ENCODE measurements around the gene HELB. TPM values are rescaled to one million over a fixed set of nuclear protein-coding genes. Genes with fewer than 3 reads are reported as not detected.

Gene HELB
- 2.2 and 2.9 TPM in 2 replicates for total RNA-seq (2014; rRNA removed; shearing (Covaris generic); ENCODE audit: low replicate concordance)

DNA sequence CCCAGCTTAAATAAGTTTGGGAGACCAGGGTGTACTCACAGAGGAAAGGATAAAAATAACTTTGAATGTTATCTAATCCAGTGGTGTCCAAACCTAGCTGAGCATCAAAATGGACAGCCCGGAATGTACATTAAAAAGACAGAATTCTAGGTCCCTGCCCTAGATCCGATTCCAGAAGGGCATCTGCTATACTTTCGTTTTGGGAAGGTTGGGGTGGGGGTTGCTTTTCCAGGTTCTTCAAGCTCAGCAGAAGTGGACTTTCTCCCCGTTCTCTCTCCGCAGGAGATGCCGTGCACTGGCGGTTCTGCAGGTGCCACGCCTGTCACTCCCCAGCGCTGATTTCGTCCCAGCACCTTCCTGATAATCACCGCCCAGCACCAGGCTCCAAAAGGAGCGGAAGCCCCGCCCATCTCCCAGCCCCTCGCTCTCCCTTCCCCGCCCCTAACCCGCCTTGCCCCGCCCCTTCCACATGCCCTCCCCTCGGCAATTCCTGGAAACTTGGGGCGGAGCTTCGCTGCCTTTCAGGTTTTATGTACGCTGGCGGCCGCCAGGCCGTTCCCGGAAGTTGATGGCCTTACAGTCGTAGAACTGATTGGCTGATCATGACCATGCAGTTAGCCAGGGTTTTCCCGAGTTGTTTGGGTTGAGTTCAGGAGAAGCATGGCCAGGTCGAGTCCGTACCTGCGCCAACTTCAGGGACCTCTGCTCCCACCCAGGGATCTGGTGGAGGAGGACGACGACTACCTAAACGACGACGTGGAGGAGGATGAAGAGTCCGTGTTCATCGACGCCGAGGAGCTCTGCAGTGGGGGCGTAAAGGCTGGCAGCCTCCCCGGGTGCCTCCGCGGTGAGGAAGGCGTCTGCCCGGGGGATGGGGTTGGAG lies at the start of gene HELB:
HELB (plus strand) TSS at position 550 of the 883 bp plus-strand sequence; CDS start at position 661, 111 bp downstream.
- Histone ChIP-seq H3K4me3 (peak within 1 kb of the TSS; percentile 88), H3K27me3 (peaks cover 2% of the 10 kb centered on the region), H3K36me3 (no peaks in the 10 kb centered on the region; the same call in 1 of the 2 replicates), H3K9me3 (no peaks in the 10 kb centered on the region)
- peak; percentile 93 for DNase-seq

DNA sequence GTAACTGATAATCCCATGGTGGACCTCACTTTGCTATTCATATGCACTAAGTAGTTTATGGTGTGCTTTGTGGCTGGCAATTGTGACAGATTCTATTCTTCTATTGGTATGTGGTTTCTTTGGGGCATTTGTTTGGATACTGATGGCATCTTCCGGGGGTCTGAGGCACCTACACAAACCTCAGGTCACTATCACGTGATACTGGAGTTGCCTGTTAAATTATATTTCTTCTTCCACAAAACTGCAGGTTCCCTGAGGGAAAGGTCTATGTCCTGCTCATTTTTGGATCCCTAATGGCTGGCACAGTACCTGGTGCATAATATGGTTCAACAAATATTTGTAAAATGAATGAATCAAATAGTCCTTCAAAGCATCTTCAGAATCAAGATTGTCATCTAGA lies 49.5 kb upstream of the HELB start:
- H3K36me3 ChIP-seq: no peaks in the 10 kb centered on the region
- H3K4me3 ChIP-seq: no peak overlapping the region
- H3K27me3 ChIP-seq: no peaks in the 10 kb centered on the region
- H3K9me3 ChIP-seq: no peaks in the 10 kb centered on the region
- DNase-seq: no peak

DNA sequence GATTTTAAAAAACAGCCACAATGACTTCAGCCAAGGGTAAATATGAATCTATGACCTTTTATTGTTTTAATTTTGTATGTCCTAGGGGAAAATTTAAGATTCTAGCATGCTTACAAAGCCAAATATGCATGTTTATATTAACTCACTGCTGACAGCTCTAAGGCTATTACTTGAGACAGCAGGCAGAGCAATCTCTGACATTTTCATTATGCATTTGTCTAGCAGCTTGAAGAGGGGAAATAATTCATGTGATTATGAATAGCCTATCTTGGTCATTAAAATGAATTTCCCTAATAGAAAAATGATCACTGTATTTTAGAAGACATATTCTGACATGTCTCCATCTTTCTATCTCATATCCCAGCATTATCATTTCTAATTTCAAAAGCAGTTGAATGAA lies 46.6 kb upstream of the HELB start:
- Histone ChIP-seq H3K36me3 (no peaks in the 10 kb centered on the region), H3K9me3 (no peaks in the 10 kb centered on the region), H3K4me3 (no peak overlapping the region), H3K27me3 (no peaks in the 10 kb centered on the region)
- no peak for DNase-seq

DNA sequence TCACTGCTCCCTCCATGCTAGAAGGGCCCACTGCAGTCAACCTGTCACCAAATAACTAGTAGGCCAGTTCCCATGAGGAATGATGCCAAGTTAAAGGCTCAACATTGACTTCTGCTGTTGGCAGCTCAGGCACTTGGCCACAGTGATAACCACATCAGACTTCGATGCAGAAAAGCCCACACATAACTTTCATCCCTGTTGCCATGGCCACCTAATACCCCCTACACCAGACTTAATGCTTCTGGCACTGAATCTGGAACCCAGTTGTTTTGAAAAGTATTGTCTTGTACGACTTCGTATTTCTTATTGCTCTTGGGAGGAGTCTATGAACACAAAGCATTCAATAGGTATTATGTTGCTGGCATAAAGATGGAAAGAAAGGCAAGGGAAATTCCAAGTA lies 44.3 kb upstream of the HELB start:
- no peak overlapping the region for H3K4me3 ChIP-seq
- no peak for DNase-seq
- no peaks in the 10 kb centered on the region for H3K9me3 ChIP-seq
- no peaks in the 10 kb centered on the region for H3K36me3 ChIP-seq
- H3K27me3 ChIP-seq: no peaks in the 10 kb centered on the region

DNA sequence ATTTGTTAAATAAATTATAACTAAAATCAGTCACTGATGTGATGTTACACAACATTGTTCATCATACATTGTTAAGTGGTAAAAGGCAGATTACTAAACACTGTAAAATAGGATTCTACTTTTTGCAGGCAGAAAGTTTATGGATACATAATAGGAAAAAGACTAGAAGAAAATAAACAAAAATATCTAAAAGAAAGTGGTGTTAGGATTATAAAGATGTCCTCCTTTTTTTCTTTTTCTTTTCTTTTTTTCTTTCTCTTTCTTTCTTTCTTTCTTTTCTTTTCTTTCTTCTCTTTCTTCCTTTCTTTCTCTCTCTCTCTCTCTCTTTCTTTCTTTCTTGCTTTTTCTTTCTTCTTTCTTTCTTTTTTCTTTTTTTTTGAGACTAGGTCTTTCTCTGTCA lies 39.6 kb upstream of the HELB start:
- Histone ChIP-seq H3K36me3 (no peaks in the 10 kb centered on the region), H3K9me3 (no peaks in the 10 kb centered on the region), H3K27me3 (no peaks in the 10 kb centered on the region), H3K4me3 (no peak overlapping the region)
- DNase-seq: no peak

DNA sequence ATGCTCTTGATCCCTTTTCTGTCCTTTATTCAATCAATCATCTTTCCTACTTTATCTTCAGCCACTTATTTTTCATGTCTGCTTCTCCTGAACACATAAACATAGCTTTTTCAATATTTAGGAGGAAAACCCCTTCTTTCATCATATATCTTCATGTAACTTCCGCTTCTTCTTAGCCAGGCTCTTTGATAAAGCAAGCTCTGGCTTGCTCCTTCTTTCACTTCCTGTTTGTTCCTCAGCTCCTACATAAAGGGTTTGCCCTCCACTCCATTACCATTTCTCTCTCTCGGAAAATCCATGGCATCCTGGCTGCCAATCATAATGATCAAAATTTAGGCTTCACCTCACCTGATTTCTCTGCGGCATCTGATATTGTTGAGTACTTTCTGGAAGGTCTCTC lies 33.7 kb upstream of the HELB start:
- Histone ChIP-seq H3K4me3 (no peak overlapping the region), H3K36me3 (no peaks in the 10 kb centered on the region), H3K9me3 (no peaks in the 10 kb centered on the region), H3K27me3 (no peaks in the 10 kb centered on the region; the same call in 1 of the 2 replicates)
- no peak for DNase-seq

DNA sequence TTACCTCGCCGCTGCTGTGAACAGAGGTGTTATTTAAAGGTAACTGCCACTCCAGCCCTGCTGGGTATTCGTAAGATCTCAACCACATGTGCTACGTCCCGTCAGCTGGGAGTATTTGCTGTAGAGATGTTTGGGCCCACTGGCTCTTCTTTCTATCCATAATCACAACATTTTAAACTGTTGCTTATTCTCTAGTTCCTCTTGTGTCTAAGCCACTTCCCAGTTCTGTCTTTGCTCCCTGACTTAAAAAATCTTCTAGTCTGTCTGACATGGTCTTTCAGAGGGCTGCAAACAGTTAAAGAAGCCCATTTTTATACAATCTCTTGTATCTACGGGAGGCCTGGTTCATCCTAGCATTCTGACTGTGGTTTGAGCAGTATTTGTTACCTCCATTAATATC lies 33.2 kb upstream of the HELB start:
- no peaks in the 10 kb centered on the region for H3K36me3 ChIP-seq
- H3K27me3 ChIP-seq: no peaks in the 10 kb centered on the region; the same call in 1 of the 2 replicates
- H3K9me3 ChIP-seq: no peaks in the 10 kb centered on the region
- no peak for DNase-seq
- H3K4me3 ChIP-seq: no peak overlapping the region

DNA sequence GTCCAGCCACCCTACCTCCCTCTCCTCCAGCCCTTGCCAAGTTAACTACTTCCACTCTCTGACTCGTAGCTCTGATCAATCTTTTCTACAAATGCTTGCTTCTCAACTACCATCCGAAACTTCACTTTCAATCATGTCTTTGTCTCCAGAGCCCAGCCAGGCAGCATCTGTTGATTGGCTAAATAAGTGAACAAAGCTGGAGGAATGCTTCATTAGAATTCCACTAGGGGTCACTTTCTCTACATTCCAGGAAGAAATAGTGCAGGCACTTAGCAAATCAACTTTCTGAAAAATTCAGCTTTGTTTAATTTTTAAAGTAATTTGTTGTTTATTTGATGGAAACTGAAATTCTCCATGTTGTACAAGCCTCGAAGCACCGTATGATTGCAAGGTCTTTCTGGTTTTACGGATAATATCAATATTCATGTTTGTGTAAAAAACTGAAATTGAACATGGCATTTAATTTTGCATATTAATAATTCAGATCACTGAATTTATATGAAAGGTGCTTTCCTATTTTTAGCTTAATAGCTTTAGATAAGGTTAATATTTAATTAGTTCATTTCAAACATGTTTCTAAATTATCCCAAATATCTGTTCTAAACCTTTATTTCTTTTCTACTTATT lies 32.4 kb upstream of the HELB start:
- no peak for DNase-seq
- Histone ChIP-seq H3K36me3 (no peaks in the 10 kb centered on the region), H3K9me3 (no peaks in the 10 kb centered on the region), H3K4me3 (no peak overlapping the region), H3K27me3 (no peaks in the 10 kb centered on the region; the same call in 1 of the 2 replicates)

DNA sequence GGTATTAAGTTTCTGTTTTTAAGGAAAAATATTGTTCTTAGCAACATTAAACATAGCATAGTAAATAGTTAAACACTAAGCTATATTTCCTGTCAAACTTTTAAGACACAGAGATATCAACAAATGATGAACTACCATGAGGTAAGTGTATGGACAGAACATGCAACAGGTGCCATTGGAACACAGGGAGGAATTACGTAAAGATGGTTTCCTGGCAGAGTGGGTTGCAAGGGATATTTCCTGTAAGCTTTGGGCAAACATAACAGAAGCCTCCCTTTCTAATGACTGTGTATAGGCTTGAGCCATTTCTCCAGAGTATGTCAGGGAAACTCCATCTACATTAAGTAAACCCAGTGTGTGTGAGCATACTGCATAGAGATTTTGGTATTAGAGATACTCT lies 31.7 kb upstream of the HELB start:
- no peaks in the 10 kb centered on the region for H3K36me3 ChIP-seq
- H3K9me3 ChIP-seq: no peaks in the 10 kb centered on the region
- DNase-seq: no peak
- no peaks in the 10 kb centered on the region; the same call in 1 of the 2 replicates for H3K27me3 ChIP-seq
- no peak overlapping the region for H3K4me3 ChIP-seq

DNA sequence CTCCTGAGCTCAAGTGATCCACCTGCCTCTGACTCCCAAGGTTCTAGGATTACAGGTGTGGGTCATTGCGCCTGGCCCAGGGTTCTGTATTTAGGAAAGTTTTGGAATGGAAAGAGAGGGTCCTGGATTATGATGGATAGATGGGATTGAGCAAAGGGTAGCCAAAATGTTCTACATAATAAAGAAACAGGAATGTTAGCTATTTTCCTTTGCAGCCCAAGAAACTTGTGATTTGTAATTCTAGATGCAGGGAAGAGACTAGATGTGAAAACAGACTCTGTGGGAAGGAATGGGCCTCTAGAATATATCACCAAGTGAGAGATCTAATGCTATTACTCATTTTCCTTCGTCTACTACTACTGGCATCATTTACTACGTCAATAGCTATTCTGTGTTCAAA lies 29.6 kb upstream of the HELB start:
- H3K27me3 ChIP-seq: no peaks in the 10 kb centered on the region; the same call in 1 of the 2 replicates
- no peak overlapping the region for H3K4me3 ChIP-seq
- H3K36me3 ChIP-seq: no peaks in the 10 kb centered on the region
- no peaks in the 10 kb centered on the region for H3K9me3 ChIP-seq
- no peak for DNase-seq

DNA sequence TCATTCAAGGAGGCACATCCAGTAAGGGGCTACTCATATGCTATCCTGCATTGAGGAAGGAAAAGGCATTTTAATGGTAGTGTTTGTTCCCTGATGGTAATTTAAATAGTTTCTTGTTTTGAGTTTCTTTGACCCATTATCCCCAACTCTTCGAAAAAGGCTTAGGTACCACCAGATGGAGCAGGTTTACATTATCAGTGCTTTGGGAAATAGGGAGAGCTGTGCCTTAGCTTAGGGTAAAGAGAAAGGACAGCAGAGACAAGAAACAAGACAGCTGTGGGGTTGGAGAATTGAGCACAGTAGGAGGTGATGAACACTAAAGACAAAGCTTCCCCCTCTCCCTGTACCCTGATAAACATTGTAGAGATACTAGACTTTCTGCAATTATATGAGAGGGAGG lies 29.1 kb upstream of the HELB start:
- DNase-seq: no peak
- H3K9me3 ChIP-seq: no peaks in the 10 kb centered on the region
- no peak overlapping the region for H3K4me3 ChIP-seq
- H3K36me3 ChIP-seq: no peaks in the 10 kb centered on the region
- H3K27me3 ChIP-seq: no peaks in the 10 kb centered on the region; the same call in 1 of the 2 replicates

DNA sequence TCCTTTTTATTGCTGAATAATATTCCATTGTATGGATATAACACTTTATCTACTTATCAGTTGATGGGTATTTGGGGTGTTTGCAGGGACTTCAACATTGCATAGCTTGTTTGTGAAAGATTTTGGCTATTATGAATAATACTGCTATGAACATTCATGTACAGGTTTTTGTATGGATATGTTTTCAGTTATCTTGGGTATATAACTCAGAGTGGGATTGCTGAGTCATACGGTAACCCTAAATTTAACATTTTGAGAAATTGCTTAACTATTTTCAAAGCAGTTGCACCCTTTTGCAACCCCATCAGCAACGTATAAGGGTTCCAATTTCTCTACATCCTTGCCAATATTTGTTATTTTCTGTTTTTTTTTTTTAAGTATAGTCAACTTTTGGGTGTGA lies 27.3 kb upstream of the HELB start:
- no peaks in the 10 kb centered on the region for H3K36me3 ChIP-seq
- no peaks in the 10 kb centered on the region; the same call in 1 of the 2 replicates for H3K27me3 ChIP-seq
- DNase-seq: no peak
- H3K4me3 ChIP-seq: no peak overlapping the region
- no peaks in the 10 kb centered on the region for H3K9me3 ChIP-seq

DNA sequence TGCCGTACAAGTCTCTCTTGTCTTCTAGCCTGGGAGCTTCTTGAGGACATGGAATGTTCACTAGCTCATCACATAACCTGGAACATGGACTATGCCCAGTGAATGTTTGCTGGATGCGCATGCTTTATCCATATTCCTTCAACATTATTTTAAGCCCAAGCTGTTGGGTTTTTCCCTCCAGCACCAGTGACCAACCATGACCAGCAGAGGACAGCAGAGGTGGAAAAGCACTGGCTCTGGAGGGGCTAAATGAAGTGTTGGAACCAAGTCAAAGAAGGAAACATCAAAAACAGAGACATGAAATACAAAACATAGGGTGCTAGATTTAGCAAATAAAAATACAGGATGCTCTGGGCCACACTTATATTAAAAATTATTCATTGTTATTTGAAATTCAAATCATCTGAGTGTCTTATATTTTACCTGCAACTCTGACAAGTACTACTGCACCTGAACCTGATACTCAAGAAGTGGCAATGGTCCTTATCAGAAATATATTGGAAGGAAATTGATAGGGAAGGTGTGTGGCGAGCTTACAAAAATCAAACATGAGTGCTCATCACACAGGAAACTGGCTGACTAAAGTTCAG lies 23.1 kb upstream of the HELB start:
- peak; percentile 9 for DNase-seq

DNA sequence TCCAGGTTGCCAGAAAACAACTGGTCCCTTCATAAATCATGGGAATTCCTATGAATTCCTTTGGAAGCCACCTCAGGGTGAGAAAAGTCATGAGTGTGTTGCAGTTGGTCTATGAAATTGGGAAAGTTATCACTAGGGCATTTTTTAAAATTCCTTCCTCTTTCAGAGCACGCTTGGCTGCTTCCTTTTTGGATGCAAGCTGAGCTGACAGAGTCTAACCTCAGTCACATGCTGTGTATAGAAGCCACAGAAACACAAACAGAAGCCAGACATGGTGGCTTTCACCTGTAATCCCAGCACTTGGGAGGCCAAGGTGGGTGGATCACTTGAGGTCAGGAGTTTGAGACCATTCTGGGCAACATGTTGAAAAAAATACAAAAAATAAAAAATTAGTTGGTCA lies 21.7 kb upstream of the HELB start:
- H3K27me3 ChIP-seq: no peaks in the 10 kb centered on the region; the same call in 1 of the 2 replicates
- no peaks in the 10 kb centered on the region for H3K9me3 ChIP-seq
- no peaks in the 10 kb centered on the region for H3K36me3 ChIP-seq
- DNase-seq: no peak
- H3K4me3 ChIP-seq: no peak overlapping the region

More for the DNA sequence above, 23.1 kb upstream of the HELB start:
- no peak overlapping the region for H3K4me3 ChIP-seq
- no peaks in the 10 kb centered on the region; the same call in 1 of the 2 replicates for H3K27me3 ChIP-seq
- no peaks in the 10 kb centered on the region for H3K36me3 ChIP-seq
- H3K9me3 ChIP-seq: no peaks in the 10 kb centered on the region

DNA sequence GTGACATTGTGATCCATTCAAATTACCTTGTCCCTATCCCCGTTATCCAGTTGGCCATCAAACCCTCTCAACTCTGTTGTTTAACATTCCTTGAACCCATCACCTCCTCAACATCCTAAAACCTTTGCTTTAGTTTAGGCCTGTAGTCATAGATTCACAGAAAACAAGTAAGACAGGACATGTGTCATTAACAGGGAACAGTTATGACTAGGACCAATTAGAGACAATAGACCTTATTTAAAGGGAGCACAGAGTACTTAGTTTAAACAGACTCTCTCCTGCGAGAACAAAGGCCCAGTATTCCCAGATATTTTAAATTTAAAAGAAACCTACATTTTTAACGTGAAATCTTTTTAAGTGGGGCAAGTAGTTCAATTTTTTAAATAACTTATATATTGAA lies 20.0 kb upstream of the HELB start:
- Histone ChIP-seq H3K9me3 (no peaks in the 10 kb centered on the region), H3K27me3 (no peaks in the 10 kb centered on the region), H3K4me3 (no peak overlapping the region), H3K36me3 (no peaks in the 10 kb centered on the region)
- no peak for DNase-seq

DNA sequence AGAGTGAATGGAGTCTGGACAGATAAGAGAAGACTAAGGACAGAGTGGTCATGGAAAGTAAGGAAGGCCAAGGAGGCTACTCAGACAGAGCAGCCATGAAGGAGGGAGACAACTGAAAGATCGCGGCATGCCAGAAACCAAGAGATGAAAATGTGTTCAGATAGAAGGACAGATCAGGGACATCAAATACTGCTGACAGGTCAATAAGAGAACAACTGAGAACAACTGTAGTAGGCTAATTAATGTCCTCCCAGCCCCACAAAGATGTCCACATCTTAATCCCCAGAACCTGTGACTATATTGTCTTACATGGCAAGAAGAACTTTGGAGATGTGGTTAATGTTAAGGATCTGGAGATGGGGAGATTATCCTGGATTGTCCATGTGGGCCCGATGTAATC lies 15.0 kb upstream of the HELB start:
- Histone ChIP-seq H3K4me3 (no peak overlapping the region), H3K27me3 (0 out of 2 replicates have a peak, but pooled peaks cover 4% of the 10 kb centered on the region), H3K36me3 (no peaks in the 10 kb centered on the region), H3K9me3 (no peaks in the 10 kb centered on the region)
- no peak for DNase-seq

DNA sequence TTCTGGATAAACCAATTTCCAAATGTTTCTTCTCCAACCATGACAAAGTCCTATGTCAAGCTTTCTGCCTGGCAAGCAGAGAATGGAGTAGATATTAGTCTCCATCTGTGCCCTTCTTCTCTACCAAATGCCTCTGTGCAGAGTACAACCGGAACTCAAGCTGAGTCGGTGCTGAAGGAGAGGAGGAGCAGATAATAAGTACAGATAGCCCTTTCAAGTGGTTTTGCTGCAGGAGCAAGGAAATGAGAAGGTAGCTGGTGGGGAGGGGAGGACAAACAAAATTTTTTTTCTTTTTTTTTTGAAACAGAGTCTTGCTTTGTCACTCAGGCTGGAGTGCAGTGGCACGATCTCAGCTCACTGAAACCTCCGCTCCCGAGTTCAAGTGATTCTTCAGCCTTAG lies 14.2 kb upstream of the HELB start:
- no peak overlapping the region for H3K4me3 ChIP-seq
- DNase-seq: no peak
- H3K36me3 ChIP-seq: no peaks in the 10 kb centered on the region
- no peaks in the 10 kb centered on the region for H3K9me3 ChIP-seq
- 0 out of 2 replicates have a peak, but pooled peaks cover 4% of the 10 kb centered on the region for H3K27me3 ChIP-seq
